HCT116 (cell line): ENCODE data around the gene CAMK1D.

ENCODE experiments used
- CTCF ChIP-seq, 3 experiments: fragments of 200-600 bp in 1 of 3; sonication (generic) in 1 of 3; IDR thresholded peaks in 2 of 3; conservative IDR thresholded peaks in 1 of 3; 2 replicates each; pipeline ENCODE4 v1.5.1; 2012 to 2017; ENCODE audit warnings: low read depth in 2 of 3, low read length in 2 of 3, antibody characterized with exemption in 1 of 3, borderline replicate concordance in 1 of 3, control low read depth in 1 of 3, mild to moderate bottlenecking in 1 of 3, mixed read lengths in 1 of 3, mixed run types in 1 of 3, moderate library complexity in 1 of 3; ENCODE audit not compliant: insufficient read depth in 1 of 3
- EZH2 ChIP-seq: fragments of 200-600 bp; sonication (generic); IDR thresholded peaks from 2 replicates; pipeline ENCODE4 v1.6.1; 2017; ENCODE audit warnings: antibody characterized with exemption, mixed run types
- EZH2phosphoT487 ChIP-seq: fragments of 200-600 bp; IDR thresholded peaks from 2 replicates; pipeline ENCODE4 v1.6.1; 2018; ENCODE audit warnings: antibody characterized with exemption, borderline replicate concordance
- MAX ChIP-seq: IDR thresholded peaks from 2 replicates; pipeline ENCODE4 v1.6.1; 2012
- POLR2AphosphoS5 ChIP-seq: IDR thresholded peaks from 2 replicates; pipeline ENCODE4 v1.6.1; 2011; ENCODE audit warnings: mild to moderate bottlenecking, low read depth, low read length, moderate library complexity
- REST ChIP-seq: IDR thresholded peaks from 2 replicates; pipeline ENCODE4 v1.6.1; 2012; ENCODE audit warnings: low read depth
- ZFX ChIP-seq: fragments of 450-650 bp; IDR thresholded peaks from 2 replicates; pipeline ENCODE4 v1.6.1; 2017

- no peak for TF ChIP-seq CTCF (IDR thresholded peaks at IDR 0.05 in 2 of 3, conservative IDR thresholded peaks at IDR 0.05 in 1 of 3; ENCODE audit: borderline replicate concordance in 1 of 3, insufficient read depth in 1 of 3, low read depth in 2 of 3, low read length in 2 of 3)
- no peak for TF ChIP-seq EZH2
- TF ChIP-seq ZFX = no peak
- TF ChIP-seq REST = no peak
- no peak for TF ChIP-seq EZH2phosphoT487
- no peak for TF ChIP-seq MAX
- TF ChIP-seq POLR2AphosphoS5 = no peak
Measured at GRCh38 chr10:12459762-12460161, 110.4 kb downstream of the CAMK1D start.
